SK-N-SH (cell line): ENCODE measurements around the gene FCN3.

Experiments
- GATA2 ChIP-seq: sonication (generic); formaldehyde crosslinking; IDR thresholded peaks from 2 replicates; pipeline ENCODE4 v1.5.0; 2020; ENCODE audit warnings: mild to moderate bottlenecking, missing genetic modification reagents
- POLR2AphosphoS5 ChIP-seq: IDR thresholded peaks from 2 replicates; pipeline ENCODE4 v1.6.1; 2012; ENCODE audit warnings: low read depth, low read length
- RCOR1 ChIP-seq: fragments of 150-350 bp; IDR thresholded peaks from 2 replicates; pipeline ENCODE4 v1.6.1; 2017; ENCODE audit warnings: antibody characterized with exemption, low read length
- TF ChIP-seq, protein P1 (sequence below): fragments of 200-600 bp; sonication (generic); IDR thresholded peaks from 2 replicates; pipeline ENCODE4 v1.6.1; 2017; ENCODE audit warnings: antibody characterized with exemption, mild to moderate bottlenecking, moderate library complexity

DNA sequence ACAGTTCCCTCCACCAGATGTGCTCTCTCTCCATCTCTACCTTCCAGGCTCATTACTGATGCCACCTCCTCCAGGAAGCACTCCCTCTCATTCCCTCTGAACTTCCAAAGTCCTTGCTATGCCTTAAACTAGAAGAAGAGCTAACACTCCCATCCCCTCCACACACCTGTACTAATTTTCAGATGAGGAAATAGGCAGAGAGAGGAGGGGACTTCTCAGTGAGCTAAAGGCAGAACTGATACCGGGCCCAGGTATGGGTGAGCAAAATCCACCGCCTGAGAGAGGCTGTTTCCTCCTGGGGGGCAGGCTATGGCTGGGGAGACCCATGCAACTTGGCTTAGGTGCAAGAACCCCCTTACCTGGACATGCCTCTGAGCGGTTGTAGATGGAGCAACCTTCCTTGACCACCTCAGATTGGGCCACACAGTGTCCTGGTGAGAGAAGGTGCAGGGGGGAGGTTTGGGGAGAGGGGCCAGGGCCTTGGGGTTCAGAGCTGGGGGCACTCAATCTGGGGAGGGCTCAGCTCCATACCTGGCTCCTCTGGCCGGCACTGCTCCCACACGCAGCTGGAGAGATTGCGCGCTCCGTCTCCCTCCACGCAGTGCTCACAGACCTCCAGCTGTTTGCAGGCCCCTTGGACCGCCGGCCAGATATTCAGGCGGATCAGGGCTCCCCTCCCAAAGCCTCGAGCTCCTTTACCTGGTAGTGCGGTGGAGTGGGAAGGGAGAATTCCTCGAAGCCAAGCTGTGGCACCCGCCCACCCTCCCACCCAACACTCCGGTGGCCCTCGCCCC is 7.5 kb upstream of the FCN3 start:
- TF ChIP-seq, protein P1, sequence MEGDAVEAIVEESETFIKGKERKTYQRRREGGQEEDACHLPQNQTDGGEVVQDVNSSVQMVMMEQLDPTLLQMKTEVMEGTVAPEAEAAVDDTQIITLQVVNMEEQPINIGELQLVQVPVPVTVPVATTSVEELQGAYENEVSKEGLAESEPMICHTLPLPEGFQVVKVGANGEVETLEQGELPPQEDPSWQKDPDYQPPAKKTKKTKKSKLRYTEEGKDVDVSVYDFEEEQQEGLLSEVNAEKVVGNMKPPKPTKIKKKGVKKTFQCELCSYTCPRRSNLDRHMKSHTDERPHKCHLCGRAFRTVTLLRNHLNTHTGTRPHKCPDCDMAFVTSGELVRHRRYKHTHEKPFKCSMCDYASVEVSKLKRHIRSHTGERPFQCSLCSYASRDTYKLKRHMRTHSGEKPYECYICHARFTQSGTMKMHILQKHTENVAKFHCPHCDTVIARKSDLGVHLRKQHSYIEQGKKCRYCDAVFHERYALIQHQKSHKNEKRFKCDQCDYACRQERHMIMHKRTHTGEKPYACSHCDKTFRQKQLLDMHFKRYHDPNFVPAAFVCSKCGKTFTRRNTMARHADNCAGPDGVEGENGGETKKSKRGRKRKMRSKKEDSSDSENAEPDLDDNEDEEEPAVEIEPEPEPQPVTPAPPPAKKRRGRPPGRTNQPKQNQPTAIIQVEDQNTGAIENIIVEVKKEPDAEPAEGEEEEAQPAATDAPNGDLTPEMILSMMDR, result no peak
- TF ChIP-seq POLR2AphosphoS5 (no peak), GATA2 (CRISPR knock-in tag) (no peak), RCOR1 (no peak)
